DMS153 (cell line): ENCODE data around the gene ZG16.

Experiments
- DNase-seq: peaks from one replicate; lab custom pipeline; 2025; lab: John Stamatoyannopoulos, UW

The ZG16 gene

DNA sequence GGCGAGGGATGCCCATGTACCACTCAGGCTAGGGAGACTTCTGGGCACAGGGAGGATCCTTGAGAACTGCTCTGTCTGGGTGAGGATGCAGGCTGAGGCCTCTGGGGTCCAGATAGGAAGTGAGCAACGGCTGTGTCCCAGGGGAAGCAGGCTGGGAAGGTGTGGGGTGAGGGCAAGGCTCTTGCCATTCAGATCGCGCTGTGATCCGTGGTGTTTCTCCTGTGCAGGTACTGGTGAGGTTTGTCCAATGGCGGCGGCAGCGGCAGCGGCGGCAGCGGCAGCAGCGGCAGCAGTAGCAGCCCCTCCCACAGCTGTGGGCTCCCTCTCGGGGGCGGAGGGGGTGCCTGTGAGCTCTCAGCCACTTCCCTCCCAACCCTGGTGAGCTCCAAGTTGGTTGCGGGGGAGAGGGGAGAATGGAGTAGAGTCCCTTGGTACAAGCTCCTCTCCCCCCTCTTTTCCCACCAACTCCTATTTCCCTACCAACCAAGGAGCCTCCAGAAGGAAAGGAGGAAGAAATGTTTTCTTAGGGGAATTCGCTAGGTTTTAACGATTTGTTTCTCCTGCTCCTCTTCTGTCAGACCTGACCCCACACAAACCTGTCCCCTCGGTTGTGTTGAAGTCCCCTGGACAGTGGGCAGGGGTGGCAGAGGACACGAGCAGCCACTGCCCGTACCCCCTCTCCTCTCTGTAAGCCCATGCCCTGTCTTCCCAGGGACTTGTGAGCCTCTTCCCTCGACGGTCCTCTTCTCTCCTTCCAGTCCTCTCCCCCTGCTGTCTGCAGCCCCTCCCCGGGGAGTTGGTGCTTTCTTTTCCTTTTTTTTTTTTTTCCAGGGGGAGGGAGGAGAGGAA is 32.0 kb downstream of the ZG16 start:
- no peak for DNase-seq

DNA sequence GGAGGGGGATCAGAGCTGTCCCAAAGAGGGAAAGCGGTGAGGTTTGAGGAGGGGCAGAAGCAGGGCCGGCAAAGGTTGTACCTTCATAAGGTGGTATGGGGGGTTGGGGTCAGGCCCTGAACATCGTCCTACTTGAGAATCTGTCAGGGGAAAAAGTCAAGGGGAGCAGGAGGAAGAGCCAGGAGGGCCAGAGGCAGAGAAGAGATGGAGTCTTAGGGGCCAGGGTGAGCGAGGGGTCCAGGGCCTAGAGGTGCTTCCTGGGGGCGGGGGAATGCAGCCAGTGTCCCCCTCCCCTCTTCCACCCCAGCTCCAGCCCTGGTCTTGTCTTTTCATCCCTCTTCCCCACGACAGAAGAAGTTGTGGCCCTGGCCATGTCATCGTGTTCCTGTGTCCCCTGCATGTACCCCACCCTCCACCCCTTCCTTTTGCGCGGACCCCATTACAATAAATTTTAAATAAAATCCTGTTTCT is 32.7 kb downstream of the ZG16 start:
- DNase-seq: no peak

DNA sequence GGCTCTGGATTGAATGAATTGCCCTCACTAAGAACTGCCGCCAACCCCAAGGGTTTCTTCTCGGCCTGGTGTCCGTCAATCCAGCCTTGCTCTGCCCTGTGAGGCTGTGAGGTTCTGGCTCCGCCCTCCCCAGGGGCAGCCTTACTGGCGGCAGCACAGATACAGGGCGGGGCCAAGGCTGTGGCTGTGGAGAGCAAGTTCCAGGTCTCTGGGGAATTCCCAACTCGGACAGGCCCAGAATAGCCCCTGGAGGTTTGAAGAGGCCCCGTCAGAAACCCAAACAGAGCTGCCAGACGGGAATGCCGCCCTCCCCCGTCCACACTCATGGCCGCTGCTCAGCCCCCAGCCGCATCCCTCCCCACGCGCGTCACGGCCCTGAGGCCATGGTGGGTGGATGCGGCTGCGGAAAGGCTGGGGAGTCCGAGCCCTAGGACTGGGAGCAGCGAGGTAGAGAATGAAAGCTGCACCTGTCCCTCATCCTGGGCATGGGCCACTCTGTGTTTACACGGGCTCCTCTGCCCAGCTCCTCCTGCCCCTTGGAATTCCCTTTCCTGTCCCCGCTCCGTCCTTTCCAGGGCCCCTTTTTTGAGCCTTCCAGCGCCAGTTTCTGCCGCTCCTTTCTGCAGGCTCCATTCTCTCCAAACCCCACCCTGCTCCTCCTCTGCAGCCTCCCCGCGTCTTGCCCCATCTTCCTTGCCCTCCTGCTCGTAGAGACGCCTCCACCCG is 33.3 kb downstream of the ZG16 start:
- peak; percentile 90 for DNase-seq

DNA sequence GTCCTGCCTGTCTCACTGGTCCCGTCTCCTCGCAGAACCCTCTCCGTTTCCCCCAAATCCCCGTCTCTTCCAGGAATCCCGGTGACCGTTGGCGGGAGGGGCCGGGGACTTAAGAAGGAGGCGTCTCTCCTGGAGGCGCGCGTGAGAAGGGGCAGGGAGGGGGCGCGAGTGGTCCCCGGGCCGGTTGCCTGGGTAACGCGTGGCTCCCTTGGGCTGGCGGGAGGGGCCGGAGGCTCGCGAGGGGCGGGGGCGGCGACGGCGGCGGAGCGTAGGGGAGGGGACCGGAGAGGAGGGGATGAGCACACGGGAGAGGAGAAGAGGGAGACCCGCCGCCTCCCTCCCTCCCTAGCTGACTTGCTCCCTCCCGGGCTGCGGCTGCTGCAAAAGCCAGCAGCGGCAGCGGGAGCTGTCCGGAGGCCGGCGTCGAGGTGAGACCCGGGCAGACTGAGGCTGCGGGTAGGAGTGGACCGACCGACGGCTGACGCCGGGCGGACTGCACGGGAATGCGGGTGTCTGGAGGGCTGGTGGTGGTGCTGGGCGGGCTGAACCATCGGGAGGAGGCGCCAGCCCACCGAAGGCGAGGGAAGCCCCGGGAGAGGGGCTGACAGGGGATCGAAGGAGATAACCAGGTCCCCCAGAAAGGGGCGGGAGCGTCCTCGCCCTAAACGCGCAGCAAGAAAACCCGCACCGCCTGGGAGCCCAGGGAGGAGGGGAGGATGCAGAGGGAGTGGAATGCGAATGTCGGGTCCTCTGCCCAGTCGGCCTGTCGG is 34.0 kb downstream of the ZG16 start, which contains the start of gene PRRT2:
Gene PRRT2 (plus strand): TSS at position 298 of the 770 bp plus-strand sequence. CDS start 862 bp downstream, outside the sequence.
- DNase-seq: no peak

DNA sequence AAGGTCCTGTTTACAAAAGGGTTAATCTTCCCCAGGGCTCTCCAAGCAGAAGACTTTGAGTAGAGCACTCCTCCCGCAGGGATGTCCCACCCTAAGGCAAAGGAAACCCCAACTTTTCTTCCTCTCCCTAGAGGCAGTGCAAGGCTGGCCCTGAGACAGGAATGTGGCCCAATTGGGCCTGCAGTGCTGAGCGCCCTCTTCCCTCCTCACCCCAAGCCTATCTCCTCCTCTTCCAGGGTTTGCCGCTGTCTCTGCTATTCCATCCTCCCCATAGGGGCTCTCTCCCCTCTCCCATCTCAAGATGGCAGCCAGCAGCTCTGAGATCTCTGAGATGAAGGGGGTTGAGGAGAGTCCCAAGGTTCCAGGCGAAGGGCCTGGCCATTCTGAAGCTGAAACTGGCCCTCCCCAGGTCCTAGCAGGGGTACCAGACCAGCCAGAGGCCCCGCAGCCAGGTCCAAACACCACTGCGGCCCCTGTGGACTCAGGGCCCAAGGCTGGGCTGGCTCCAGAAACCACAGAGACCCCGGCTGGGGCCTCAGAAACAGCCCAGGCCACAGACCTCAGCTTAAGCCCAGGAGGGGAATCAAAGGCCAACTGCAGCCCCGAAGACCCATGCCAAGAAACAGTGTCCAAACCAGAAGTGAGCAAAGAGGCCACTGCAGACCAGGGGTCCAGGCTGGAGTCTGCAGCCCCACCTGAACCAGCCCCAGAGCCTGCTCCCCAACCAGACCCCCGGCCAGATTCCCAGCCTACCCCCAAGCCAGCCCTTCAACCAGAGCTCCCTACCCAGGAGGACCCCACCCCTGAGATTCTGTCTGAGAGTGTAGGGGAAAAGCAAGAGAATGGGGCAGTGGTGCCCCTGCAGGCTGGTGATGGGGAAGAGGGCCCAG is 34.9 kb downstream of the ZG16 start:
- no peak for DNase-seq

DNA sequence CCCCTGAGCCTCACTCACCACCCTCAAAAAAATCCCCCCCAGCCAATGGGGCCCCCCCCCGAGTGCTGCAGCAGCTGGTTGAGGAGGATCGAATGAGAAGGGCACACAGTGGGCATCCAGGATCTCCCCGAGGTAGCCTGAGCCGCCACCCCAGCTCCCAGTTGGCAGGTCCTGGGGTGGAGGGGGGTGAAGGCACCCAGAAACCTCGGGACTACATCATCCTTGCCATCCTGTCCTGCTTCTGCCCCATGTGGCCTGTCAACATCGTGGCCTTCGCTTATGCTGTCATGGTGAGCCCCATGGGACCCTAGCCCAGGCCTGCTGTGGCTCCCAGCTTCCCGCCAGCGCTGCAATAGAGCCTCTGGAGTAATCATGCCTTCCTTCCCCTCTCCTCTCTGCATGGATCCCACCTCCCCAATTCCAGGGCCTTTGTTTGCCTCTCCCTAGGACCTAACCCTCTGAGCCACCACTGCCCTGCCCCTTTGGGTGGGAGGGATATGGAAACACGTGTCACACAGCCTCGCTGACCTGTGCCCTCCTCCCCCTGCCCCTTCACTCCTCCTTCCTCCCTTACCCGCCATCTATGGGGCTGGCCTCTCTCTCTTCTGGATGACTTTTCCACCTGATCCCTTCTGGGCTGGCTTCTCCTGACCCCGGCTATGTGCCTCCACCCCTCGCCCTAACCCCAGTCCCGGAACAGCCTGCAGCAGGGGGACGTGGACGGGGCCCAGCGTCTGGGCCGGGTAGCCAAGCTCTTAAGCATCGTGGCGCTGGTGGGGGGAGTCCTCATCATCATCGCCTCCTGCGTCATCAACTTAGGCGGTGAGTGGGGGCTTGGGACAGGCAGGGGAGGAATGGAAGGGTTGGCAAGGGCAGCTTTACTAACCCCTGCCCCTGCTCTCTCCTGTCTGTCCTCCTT is 35.8 kb downstream of the ZG16 start:
- DNase-seq: no peak

DNA sequence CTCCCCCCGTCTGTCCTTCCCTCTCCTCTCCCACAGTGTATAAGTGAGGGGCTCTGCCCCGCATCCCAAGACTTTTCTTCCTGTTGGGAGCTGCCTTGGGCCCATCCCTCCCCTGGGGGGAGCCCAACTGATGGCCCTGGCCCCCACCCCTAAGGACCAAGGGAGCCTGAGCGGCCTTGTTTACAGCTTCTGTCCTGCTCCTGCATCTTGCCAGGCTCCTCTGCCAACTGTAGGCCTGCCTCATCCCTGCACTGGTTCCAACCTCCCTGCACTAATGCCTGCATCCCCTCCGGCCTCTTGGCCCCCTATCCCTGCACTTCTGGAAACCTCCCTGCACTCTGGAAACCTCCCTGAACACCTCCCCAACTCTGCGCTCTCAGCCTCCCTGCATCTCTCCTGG is 36.5 kb downstream of the ZG16 start:
- DNase-seq: no peak

DNA sequence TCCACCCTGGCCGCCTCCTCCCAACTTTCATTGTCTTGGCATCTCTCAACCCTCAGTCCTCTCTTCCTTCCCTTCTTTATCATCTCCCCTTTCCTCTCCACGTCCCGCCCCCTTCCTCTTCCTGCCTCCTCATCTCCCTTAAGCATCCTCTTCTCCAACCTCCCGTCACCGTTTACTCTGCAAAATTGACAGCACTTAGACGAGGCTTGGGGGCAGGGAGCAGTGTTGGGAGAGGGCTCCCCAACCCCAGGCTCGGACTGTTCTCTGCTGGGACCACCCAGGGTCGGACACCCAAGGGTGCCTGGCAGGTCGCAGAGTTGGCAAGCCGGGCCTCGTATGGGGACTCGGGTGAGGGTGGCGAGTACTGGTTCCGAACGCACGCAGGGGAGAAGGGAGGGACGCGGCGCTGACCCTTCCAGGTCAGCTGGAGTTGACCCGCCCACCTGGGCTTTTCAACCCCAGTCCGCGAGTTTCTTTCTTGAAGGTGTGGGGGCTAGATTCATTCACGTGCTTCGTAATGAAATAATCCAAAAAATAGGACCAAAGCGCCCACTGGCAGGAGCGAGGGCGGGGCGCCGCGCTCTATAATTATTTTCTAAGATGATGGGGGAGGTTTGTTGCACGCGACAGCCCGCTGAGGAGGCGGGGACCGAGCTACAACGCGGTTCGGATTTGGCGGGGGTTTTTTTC is 37.1 kb downstream of the ZG16 start:
- no peak for DNase-seq

DNA sequence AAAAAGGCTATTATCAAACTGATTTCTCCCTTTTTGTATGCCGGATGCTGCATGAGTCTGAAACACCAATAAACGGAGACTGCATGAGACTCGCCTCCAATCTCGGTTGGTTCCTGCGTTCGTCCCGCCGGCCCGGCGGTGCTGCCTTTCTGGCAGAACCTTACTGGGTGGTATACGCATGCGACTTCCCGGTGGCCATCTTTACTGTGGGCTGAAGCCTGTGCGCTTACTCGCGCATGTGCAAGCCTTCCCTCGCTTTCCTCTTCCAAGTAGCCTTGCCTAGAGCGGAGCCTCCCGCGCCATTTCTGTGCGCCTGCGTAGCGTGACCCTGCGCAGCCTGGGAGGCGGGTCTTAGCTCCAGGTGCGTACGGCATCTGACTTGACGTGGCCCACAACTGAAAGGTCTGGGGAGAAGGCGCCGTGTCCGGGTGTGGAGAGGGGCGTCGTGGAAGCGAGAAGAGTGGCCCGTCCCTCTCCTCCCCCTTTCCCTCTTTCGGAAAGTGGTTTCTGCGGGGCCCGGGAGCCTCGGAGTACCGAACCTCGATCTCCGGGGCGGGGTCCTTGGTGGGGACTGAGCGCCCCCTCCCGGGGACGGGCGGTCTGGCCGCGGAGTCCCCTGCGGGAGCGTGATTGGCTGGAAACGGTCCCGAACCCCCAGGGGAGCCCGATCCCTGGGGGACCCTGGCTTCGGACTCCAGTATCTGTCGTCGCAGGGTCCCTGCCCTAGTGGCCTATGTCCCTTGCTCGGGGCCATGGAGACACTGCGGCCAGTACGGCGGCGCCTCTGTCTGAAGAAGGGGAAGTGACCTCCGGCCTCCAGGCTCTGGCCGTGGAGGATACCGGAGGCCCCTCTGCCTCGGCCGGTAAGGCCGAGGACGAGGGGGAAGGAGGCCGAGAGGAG is 38.0 kb downstream of the ZG16 start, which contains the start of gene PAGR1:
Gene PAGR1 (plus strand): TSS at position 360 of the 901 bp plus-strand sequence. CDS start 374 bp downstream, at position 734.
- DNase-seq: peak; percentile 98

DNA sequence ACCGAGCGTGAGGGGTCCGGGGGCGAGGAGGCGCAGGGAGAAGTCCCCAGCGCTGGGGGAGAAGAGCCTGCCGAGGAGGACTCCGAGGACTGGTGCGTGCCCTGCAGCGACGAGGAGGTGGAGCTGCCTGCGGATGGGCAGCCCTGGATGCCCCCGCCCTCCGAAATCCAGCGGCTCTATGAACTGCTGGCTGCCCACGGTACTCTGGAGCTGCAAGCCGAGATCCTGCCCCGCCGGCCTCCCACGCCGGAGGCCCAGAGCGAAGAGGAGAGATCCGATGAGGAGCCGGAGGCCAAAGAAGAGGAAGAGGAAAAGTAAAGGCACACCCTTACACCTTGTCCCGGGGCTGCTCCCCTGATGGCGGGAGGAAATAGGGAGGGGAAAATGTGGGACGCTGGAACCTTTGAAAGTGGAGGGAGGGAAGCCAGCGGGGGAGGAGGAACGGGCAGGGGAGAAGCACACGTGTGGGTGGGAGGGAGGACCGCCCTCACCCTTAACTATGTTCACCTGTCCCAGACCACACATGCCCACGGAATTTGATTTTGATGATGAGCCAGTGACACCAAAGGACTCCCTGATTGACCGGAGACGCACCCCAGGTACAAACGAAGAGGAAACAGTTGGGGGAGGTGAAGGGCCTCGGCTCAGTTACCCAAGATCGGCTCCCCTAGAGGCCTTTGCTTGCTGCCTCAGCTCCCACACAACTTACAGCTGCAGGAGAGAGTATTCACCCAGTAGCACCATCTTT is 38.8 kb downstream of the ZG16 start:
- DNase-seq: peak; percentile 70

DNA sequence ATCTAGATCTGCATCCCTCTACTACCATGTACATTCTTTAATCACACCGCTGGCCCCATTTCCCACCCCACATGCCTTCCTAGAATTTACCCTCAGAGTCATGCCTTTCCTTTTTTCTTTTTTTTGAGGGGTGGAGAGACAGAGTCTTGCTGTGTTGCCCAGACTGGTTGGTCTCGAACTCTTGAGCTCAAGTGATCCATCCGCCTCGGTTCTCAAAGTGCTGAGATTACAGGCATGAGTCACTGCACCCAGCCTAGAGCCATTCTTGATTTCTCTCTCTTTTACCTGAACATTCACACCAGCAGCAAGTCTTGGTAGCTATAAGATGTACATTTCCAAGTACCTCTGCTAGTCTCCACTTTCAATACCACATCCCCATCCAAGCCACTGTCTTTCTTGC is 40.0 kb downstream of the ZG16 start:
- DNase-seq: no peak

DNA sequence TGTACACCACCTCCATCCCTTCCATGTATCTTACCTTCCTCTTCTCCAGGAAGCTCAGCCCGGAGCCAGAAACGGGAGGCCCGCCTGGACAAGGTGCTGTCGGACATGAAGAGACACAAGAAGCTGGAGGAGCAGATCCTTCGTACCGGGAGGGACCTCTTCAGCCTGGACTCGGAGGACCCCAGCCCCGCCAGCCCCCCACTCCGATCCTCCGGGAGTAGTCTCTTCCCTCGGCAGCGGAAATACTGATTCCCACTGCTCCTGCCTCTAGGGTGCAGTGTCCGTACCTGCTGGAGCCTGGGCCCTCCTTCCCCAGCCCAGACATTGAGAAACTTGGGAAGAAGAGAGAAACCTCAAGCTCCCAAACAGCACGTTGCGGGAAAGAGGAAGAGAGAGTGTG is 41.5 kb downstream of the ZG16 start:
- no peak for DNase-seq

DNA sequence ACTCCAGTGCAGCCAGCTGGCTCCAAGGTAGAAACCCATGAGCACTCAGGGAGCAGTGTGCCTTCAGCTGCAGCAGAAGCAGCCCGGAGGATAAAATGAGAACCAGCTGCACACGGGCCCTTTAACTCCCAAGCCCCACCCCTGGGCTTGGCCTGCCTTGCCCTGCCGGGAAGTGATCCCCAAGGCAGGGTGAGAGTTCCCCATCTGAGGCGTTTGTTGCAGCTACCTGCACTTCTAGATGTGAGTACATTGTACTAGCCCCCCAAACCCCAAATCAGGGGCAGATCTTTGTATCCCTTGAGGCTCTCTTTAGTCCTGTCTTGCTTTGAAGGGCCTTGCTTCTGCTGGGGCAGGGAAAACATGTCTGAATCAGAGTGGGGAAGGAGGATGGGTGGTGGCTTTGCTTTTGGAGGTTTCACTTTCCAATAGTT is 42.2 kb downstream of the ZG16 start, which contains the start of gene MVP:
Gene MVP (plus strand): TSS at position 192 of the 431 bp plus-strand sequence. CDS start 10,088 bp downstream, outside the sequence.
- DNase-seq: peak; percentile 26

DNA sequence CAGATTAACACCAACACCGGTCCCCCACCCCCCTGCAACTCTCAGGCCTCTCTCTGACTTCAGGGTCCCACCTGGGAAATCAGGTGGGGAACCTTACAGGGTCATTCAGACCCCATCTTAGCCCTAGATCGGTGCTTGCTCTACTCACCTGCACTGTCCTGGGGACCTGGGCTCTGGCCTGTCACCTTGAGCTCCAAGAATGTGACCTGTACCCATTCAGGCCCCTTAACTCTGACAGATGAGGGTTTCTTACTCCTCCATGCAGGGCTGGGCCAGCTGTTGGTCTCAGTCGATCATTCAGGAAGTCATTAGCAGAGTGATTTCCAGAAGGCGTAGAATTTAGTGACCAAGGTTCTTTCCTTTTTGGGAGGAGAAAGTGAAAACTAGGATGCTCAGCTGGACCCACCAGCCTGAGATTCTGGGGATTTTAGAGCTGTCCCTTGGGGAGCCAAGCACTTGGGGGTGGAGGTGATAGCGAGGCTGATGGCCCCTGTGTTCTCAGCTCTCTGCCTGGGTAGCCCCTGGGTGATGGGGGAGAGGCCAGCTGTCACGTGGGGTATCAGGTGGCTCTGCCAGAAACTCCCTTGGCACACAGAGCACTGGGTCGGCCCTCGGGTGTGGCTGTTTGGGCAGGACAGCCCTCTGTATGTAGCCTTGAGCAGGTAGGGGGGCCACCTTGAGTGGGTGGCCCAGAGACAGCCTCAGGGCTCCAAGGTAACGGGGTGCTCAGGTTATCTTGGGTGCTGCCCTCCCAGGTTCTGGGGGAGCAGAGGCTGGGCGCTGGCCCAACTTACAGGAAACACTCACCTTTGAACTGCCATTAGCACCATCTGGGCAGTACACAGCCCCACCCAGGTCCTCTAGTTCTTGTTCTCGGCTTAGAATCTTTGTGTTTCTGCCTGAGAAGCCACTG is 42.9 kb downstream of the ZG16 start:
- peak; percentile 16 for DNase-seq

DNA sequence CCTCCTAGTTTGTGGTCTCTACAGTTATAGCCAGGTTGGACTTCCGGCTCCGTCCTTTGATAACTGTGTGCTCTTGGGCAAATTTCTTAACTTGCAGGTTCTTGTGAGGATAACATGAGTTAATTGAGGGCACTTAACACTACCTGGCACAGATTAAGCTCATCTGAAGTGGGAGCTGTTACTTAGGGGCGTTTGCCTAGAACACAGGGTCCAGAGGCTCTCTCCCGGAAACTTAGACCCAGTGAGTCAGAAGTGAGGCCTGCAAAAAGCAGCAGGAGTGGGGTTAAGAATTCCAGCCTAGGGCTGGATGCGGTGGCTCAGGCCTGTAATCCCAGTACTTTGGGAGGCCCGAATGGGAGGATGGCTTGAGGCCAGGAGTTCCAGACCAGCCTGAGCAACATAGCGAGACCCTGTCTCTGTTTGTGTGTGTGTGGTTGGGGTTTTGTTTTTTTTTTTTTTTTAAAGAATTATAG is 43.6 kb downstream of the ZG16 start:
- no peak for DNase-seq

DNA sequence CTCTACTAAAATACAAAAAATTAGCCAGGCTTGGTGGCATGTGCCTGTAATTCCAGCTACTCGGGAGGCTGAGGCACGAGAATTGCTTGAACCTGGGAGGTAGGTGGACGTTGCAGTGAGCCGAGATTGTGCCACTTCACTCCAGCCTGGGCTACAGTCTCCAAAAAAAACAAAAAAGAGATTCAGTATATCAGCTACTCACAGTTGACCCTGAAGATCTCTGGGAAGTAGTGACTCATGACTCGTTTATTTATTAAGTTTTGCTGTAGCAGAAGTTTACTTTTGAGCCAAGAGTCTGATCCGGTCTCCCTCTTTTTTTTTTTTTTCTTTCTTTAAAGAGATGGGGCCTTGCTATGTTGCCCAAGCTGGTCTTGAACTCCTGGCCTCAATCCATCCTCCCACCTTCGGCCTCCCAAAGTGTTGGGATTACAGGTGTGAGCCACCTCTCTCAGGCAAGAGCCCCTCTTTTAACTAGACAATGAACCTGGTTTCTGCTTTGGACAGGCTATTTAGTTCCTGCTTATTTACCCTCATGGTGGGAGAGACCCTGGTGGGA is 46.6 kb downstream of the ZG16 start:
- no peak for DNase-seq
